LNCaP clone FGC (cell line): ENCODE results near the gene ARRDC2.
"Not testable (repeated sequence)": the region's sequence is repeated elsewhere in the genome, so short reads cannot be mapped to it uniquely, and the experiment has no call there.

Source experiments
- DNase-seq: peaks from one replicate; pipeline ENCODE4 v3.0.0-alpha.2; 2011; ENCODE audit warnings: low read depth
- H3K4me3 ChIP-seq: 2 replicates; pipeline ENCODE4 v1.5.1; 2011; ENCODE audit warnings: mild to moderate bottlenecking, low read depth, low read length, control low read depth
- CTCF ChIP-seq: IDR thresholded peaks from 2 replicates; pipeline ENCODE4 v1.5.1; 2012; ENCODE audit warnings: mild to moderate bottlenecking; ENCODE audit not compliant: control insufficient read depth, insufficient read depth; ENCODE audit errors: extremely low read depth

The ARRDC2 gene

GRCh38 chr19:18029617-18030338 lies 21.8 kb downstream of the ARRDC2 start:
- no peak for TF ChIP-seq CTCF
- DNase-seq: peak; percentile 99
- no peak overlapping the region for H3K4me3 ChIP-seq

GRCh38 chr19:18031401-18031800 lies 23.4 kb downstream of the ARRDC2 start:
- peak; percentile 75 for DNase-seq
- H3K4me3 ChIP-seq: not testable (repeated sequence)

GRCh38 chr19:18032102-18032501 lies 24.1 kb downstream of the ARRDC2 start:
- DNase-seq, H3K4me3 ChIP-seq: not testable (repeated sequence)

- H3K4me3 ChIP-seq: no peak overlapping the region
- no peak for DNase-seq
- no peak for TF ChIP-seq CTCF
Measured at GRCh38 chr19:18041054-18041453, 33.1 kb downstream of the ARRDC2 start.

- no peak for DNase-seq
- TF ChIP-seq CTCF: no peak
- H3K4me3 ChIP-seq: no peak overlapping the region
Measured at GRCh38 chr19:18043676-18044075, 35.7 kb downstream of the ARRDC2 start.

GRCh38 chr19:18044825-18045304 lies 36.9 kb downstream of the ARRDC2 start:
- H3K4me3 ChIP-seq: peak overlapping the region; percentile 17
- no peak for DNase-seq
- TF ChIP-seq CTCF: no peak

- H3K4me3 ChIP-seq: peak overlapping the region; percentile 17
- no peak for TF ChIP-seq CTCF
- no peak for DNase-seq
Measured at GRCh38 chr19:18045307-18046050, 37.5 kb downstream of the ARRDC2 start.
